Measurements from ENCODE around the gene FAAP20. TPM values are rescaled to one million over a fixed set of nuclear protein-coding genes. Genes with fewer than 3 reads are reported as not detected.

The FAAP20 gene
- total RNA-seq, 5 donors from 2014 or later (not counting 1 experiment from before 2014, with no cell fraction given), result 52.9 to 74.8 (median 68.2) TPM

DNA sequence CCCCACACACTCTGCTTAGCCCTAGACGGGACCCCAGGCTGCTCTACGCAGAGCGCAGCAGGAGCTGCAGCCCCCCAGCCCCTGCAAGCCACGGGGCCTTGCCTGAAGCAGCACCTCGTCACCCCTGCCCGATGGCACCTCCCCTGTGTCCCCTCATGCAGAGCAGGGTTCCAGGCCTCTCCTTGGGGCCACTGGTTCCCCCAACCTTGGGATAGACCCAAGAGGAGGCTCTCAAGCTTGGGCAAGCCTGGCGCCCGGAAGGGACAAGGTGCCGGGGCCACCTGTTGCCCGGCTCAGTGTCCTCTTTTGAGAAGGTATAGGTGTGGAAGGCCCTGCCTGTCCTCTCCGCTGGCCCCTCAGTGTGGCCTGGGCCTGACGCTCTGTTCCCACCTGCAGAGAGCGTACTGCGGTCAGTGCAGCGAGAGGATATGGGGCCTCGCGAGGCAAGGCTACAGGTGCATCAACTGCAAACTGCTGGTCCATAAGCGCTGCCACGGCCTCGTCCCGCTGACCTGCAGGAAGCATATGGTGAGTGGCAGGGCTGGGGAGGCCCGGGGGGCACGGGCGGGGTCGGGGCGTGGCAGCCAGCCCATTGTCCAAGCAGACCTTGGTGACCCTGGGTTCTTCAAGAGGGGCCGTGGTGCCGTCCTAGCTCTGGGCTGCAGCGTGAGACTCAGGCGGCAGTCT is 50.6 kb downstream of the FAAP20 start:
- Mint-ChIP-seq H3K9me3 (no peaks in the 10 kb centered on the region), H3K27me3 (no peaks in the 10 kb centered on the region), H3K4me1 (peaks cover 10 to 12% (median 11%) of the 10 kb centered on the region in 3 donors), H3K27ac (no peak overlapping the region), H3K4me3 (no peak overlapping the region), H3K36me3 (no peaks in the 10 kb centered on the region)
- no peak overlapping the region for H3K27ac ChIP-seq (ENCODE audit: low read length)
- DNase-seq (no peak), ATAC-seq (replicated peaks in 1 of 4) (no peak)
- H3K36me3 ChIP-seq (ENCODE audit: control insufficient read depth in 2 of 2, extremely low read depth in 1 of 2, insufficient read depth in 1 of 2, low read length in 1 of 2), result no peaks in the 10 kb centered on the region
- no peak overlapping the region for H3K4me3 ChIP-seq (ENCODE audit: control insufficient read depth in 1 of 2, extremely low read depth in 1 of 2, low read length in 1 of 2)
- H3K4me1 ChIP-seq (ENCODE audit: control insufficient read depth in 1 of 2, extremely low read depth in 1 of 2, insufficient read depth in 2 of 2, low read length in 2 of 2), result peaks cover 30 to 45% of the 10 kb centered on the region in 2 experiments
- no peaks in the 10 kb centered on the region for H3K27me3 ChIP-seq (replicated peaks in 1 of 2; ENCODE audit: control insufficient read depth in 2 of 2, extremely low read depth in 1 of 2, insufficient read depth in 2 of 2, low read length in 1 of 2)
- H3K9me3 ChIP-seq, result no peaks in the 10 kb centered on the region
- WGBS (ENCODE audit: insufficient coverage), result 89% methylated on average over 26 of the region's 30 CpGs
- ChIA-PET POLR2A (interaction anchor here in 1 of 2 donors (0.6 kb wide), 1 partner anchor 412 kb away, joined by 8 read pairs; no protein-coding TSS in a partner anchor), CTCF (interaction anchor here in 1 of 2 donors (1.1 kb wide), 1 partner anchor 11 kb away, joined by 5 read pairs; no protein-coding TSS in a partner anchor)

DNA sequence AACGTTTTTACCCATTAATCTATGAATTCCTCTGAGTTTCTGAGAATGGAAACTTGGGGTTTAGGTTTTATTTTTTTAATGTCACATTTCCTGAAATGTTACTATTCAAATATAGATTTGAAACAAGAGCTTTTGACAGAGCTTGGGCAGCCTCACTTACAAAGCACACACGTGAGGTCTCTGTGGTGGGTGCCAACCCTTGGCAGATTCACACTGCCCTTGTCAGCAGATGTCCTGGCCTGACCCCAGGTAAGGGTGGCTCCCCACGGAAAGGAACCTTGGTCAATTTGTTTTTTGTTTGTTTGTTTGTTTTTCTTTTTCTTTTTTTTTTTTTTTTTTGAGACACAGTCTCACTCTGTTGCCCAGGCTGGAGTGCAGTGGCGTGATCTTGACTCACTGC is 53.5 kb downstream of the FAAP20 start:
- ATAC-seq (replicated peaks in 1 of 4), result no peak

More for the DNA sequence above, 53.5 kb downstream of the FAAP20 start:
- H3K9me3 Mint-ChIP-seq, result no peaks in the 10 kb centered on the region
- Histone ChIP-seq H3K9me3 (no peaks in the 10 kb centered on the region), H3K27ac (ENCODE audit: low read length) (no peak overlapping the region), H3K4me1 (ENCODE audit: control insufficient read depth in 1 of 2, extremely low read depth in 1 of 2, insufficient read depth in 2 of 2, low read length in 2 of 2) (peaks cover 14 to 24% of the 10 kb centered on the region in 2 experiments), H3K4me3 (ENCODE audit: control insufficient read depth in 1 of 2, extremely low read depth in 1 of 2, low read length in 1 of 2) (no peak overlapping the region), H3K27me3 (replicated peaks in 1 of 2; ENCODE audit: control insufficient read depth in 2 of 2, extremely low read depth in 1 of 2, insufficient read depth in 2 of 2, low read length in 1 of 2) (no peaks in the 10 kb centered on the region), H3K36me3 (ENCODE audit: control insufficient read depth in 2 of 2, extremely low read depth in 1 of 2, insufficient read depth in 1 of 2, low read length in 1 of 2) (peaks cover 0 to 2% of the 10 kb centered on the region in 2 donors)
- ChIA-PET CTCF (interaction anchor here in 1 of 2 donors (0.6 kb wide), 1 partner anchor 17 kb away, joined by 3 read pairs; no protein-coding TSS in a partner anchor), POLR2A (interaction anchor here in 1 of 2 donors (0.7 kb wide), 1 partner anchor 929 kb away, joined by 7 read pairs; no protein-coding TSS in a partner anchor)
- peaks cover 12 to 23% (median 22%) of the 10 kb centered on the region in 3 donors for H3K4me1 Mint-ChIP-seq
- no peaks in the 10 kb centered on the region for H3K27me3 Mint-ChIP-seq
- no peak overlapping the region for H3K27ac Mint-ChIP-seq
- no peak overlapping the region for H3K4me3 Mint-ChIP-seq
- no peaks in the 10 kb centered on the region for H3K36me3 Mint-ChIP-seq
- no peak for DNase-seq
- 53% methylated on average over 2 of the region's 4 CpGs for WGBS (ENCODE audit: insufficient coverage)

Other genes starting within 250 kb of the FAAP20 start
- gene CFAP74, start 191.0 kb downstream of the FAAP20 start, total RNA-seq, result not detected
- 1 to 10 TPM in 1 of 5 donors, not detected in 4; 1.1 TPM for gene GABRD, start 175.4 kb downstream of the FAAP20 start, total RNA-seq
- 10 to 100 TPM; 27.5 to 36.9 (median 31.0) TPM for gene PRKCZ, start 144.4 kb downstream of the FAAP20 start, total RNA-seq
- 100 to 1,000 TPM; 137 to 299 (median 157) TPM for gene SKI, start 33.5 kb upstream of the FAAP20 start, total RNA-seq
- gene MORN1, start 196.8 kb upstream of the FAAP20 start, total RNA-seq, result 10 to 100 TPM in 3 of 5 donors, 1 to 10 TPM in 2; 8.2 to 17.5 (median 13.2) TPM
- gene RER1, start 197.1 kb upstream of the FAAP20 start, total RNA-seq, result 100 to 1,000 TPM in 3 of 5 donors, 10 to 100 TPM in 2; 84.3 to 129 (median 125) TPM
- gene PEX10, start 217.8 kb upstream of the FAAP20 start, total RNA-seq, result 10 to 100 TPM; 11.7 to 13.2 (median 12.2) TPM

Measured in T-cell (primary cell).